ENCODE data around the gene TBC1D24. TPM values are rescaled to one million over a fixed set of nuclear protein-coding genes. Genes with fewer than 3 reads are reported as not detected.

The TBC1D24 gene
- polyA plus RNA-seq (2011; rRNA removed) (6.0 and 9.2 TPM in 2 replicates), polyA minus RNA-seq (2011; rRNA and poly(A)+ RNA removed) (12.1 and 12.5 TPM in 2 replicates)

- TF ChIP-seq CTCF (IDR thresholded peaks at IDR 0.05; ENCODE audit: insufficient read depth, low read depth, low read length): no peak
- H3K4me3 ChIP-seq (ENCODE audit: low read depth, low read length): peak within 1 kb of the TSS; percentile 82
- CTCF ChIA-PET: interaction anchor here (0.6 to 1.6 kb wide), 4 partner anchors 14 to 395 kb away, joined by 3 to 9 read pairs (median 4); partner anchors contain the start of gene ABCA3
- no peak for DNase-seq (ENCODE audit: low read depth)
- no peaks in the 10 kb centered on the region for H3K27me3 ChIP-seq (ENCODE audit: control insufficient read depth, insufficient read depth, low read length)
- peaks cover 2% of the 10 kb centered on the region for H3K36me3 ChIP-seq (ENCODE audit: control insufficient read depth, insufficient read depth, low read length)
- POLR2A ChIA-PET: interaction anchor here (0.5 to 0.6 kb wide), 2 partner anchors 171 to 1161 kb away, joined by 3 to 16 read pairs; no protein-coding TSS in a partner anchor
These were observed at the start of gene TBC1D24 for GRCh38 chr16:2474877-2475412. TSS of gene TBC1D24 (plus strand) at chr16:2475127. CDS start at chr16:2496149, 21,022 bp downstream.

- H3K27me3 ChIP-seq (ENCODE audit: control insufficient read depth, insufficient read depth, low read length): peaks cover 1% of the 10 kb centered on the region; the same call in 1 of the 2 replicates
- DNase-seq (ENCODE audit: low read depth): no peak
- CTCF ChIA-PET: interaction anchor here (1.0 kb wide), 1 partner anchor 86 kb away, joined by 4 read pairs; the partner anchor contains the start of gene ABCA3
- no peak overlapping the region for H3K4me3 ChIP-seq (ENCODE audit: low read depth, low read length)
- no peaks in the 10 kb centered on the region for H3K36me3 ChIP-seq (ENCODE audit: control insufficient read depth, insufficient read depth, low read length)
- POLR2A ChIA-PET: no interaction called here
- no peak for TF ChIP-seq CTCF (IDR thresholded peaks at IDR 0.05; ENCODE audit: insufficient read depth, low read depth, low read length)
These were observed 49.0 kb upstream of the TBC1D24 start for GRCh38 chr16:2425825-2426430.

- DNase-seq (ENCODE audit: low read depth): no peak
- Histone ChIP-seq H3K27me3 (ENCODE audit: control insufficient read depth, insufficient read depth, low read length) (no peaks in the 10 kb centered on the region), H3K36me3 (ENCODE audit: control insufficient read depth, insufficient read depth, low read length) (no peaks in the 10 kb centered on the region), H3K4me3 (ENCODE audit: low read depth, low read length) (no peak overlapping the region)
- ChIA-PET POLR2A (no interaction called here), CTCF (interaction anchor here (1.2 to 2.2 kb wide), 3 partner anchors 11 to 87 kb away, joined by 3 to 14 read pairs (median 5); partner anchors contain the start of gene ABCA3)
- no peak for TF ChIP-seq CTCF (IDR thresholded peaks at IDR 0.05; ENCODE audit: insufficient read depth, low read depth, low read length)
These were observed 48.0 kb upstream of the TBC1D24 start for GRCh38 chr16:2426941-2427361.

DNA sequence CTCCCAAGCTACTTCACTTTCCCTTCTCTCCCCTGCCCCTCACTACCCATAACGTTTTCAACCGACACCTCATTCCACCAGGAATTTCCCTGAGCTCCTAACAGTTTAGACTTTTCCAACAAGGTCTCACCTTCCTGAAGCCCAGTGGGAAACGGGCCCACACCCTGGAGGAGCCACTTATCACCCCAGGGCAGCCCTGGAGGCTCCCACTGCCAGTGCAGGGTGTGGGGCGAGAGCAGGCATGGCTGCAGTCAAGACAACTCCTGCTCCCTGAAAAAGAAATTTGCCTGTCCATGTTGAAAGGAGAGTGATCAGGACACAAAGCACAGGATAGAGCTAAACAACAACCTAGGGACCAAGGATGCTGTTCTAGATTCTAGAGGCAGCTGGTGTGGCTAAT is 47.4 kb upstream of the TBC1D24 start:
- CTCF ChIA-PET: interaction anchor here (1.2 to 2.2 kb wide), 3 partner anchors 11 to 87 kb away, joined by 3 to 14 read pairs (median 5); partner anchors contain the start of gene ABCA3
- POLR2A ChIA-PET: no interaction called here

More for the DNA sequence above, 47.4 kb upstream of the TBC1D24 start:
- no peak for DNase-seq (ENCODE audit: low read depth)
- no peak for TF ChIP-seq CTCF (IDR thresholded peaks at IDR 0.05; ENCODE audit: insufficient read depth, low read depth, low read length)
- Histone ChIP-seq H3K27me3 (ENCODE audit: control insufficient read depth, insufficient read depth, low read length) (no peaks in the 10 kb centered on the region), H3K36me3 (ENCODE audit: control insufficient read depth, insufficient read depth, low read length) (no peaks in the 10 kb centered on the region), H3K4me3 (ENCODE audit: low read depth, low read length) (no peak overlapping the region)

All from BJ (cell line).